ENCODE measurements around the gene COL4A4.

COL4A4 gene

GRCh38 chr2:227058888-227059399 lies 105.1 kb downstream of the COL4A4 start:
- no peaks in the 10 kb centered on the region for H3K36me3 ChIP-seq (ENCODE audit: low read depth)
- H3K4me1 ChIP-seq (ENCODE audit: insufficient read depth, poor library complexity, severe bottlenecking): no peaks in the 10 kb centered on the region
- TF ChIP-seq CTCF (IDR thresholded peaks at IDR 0.05; ENCODE audit: poor library complexity, severe bottlenecking): no peak
- H3K9me3 ChIP-seq (ENCODE audit: severe bottlenecking): no peaks in the 10 kb centered on the region
- no peak overlapping the region for H3K4me3 ChIP-seq (ENCODE audit: severe bottlenecking)
- no peak for ATAC-seq (ENCODE audit: low read depth)
- H3K27me3 ChIP-seq (ENCODE audit: insufficient read depth, poor library complexity, severe bottlenecking): no peaks in the 10 kb centered on the region
- no peak for DNase-seq (ENCODE audit: low spot score)
- no peak overlapping the region for H3K27ac ChIP-seq (ENCODE audit: poor library complexity, severe bottlenecking)

- Histone ChIP-seq H3K9me3 (ENCODE audit: severe bottlenecking) (no peaks in the 10 kb centered on the region), H3K27me3 (ENCODE audit: insufficient read depth, poor library complexity, severe bottlenecking) (no peaks in the 10 kb centered on the region), H3K27ac (ENCODE audit: poor library complexity, severe bottlenecking) (no peak overlapping the region), H3K36me3 (ENCODE audit: low read depth) (no peaks in the 10 kb centered on the region), H3K4me1 (ENCODE audit: insufficient read depth, poor library complexity, severe bottlenecking) (no peaks in the 10 kb centered on the region), H3K4me3 (ENCODE audit: severe bottlenecking) (no peak overlapping the region)
- ATAC-seq (ENCODE audit: low read depth) (no peak), DNase-seq (ENCODE audit: low spot score) (no peak)
- no peak for TF ChIP-seq CTCF (IDR thresholded peaks at IDR 0.05; ENCODE audit: poor library complexity, severe bottlenecking)
Observed at GRCh38 chr2:227057743-227058447, 106.1 kb downstream of the COL4A4 start.

GRCh38 chr2:227057060-227057459 lies 106.9 kb downstream of the COL4A4 start:
- no peaks in the 10 kb centered on the region for H3K27me3 ChIP-seq (ENCODE audit: insufficient read depth, poor library complexity, severe bottlenecking)
- DNase-seq (ENCODE audit: low spot score) (no peak), ATAC-seq (ENCODE audit: low read depth) (no peak)
- H3K36me3 ChIP-seq (ENCODE audit: low read depth): no peaks in the 10 kb centered on the region
- H3K9me3 ChIP-seq (ENCODE audit: severe bottlenecking): no peaks in the 10 kb centered on the region
- no peak overlapping the region for H3K4me3 ChIP-seq (ENCODE audit: severe bottlenecking)
- TF ChIP-seq CTCF (IDR thresholded peaks at IDR 0.05; ENCODE audit: poor library complexity, severe bottlenecking): no peak
- no peak overlapping the region for H3K27ac ChIP-seq (ENCODE audit: poor library complexity, severe bottlenecking)
- no peaks in the 10 kb centered on the region for H3K4me1 ChIP-seq (ENCODE audit: insufficient read depth, poor library complexity, severe bottlenecking)

GRCh38 chr2:227054006-227054405 lies 110.0 kb downstream of the COL4A4 start:
- H3K27me3 ChIP-seq (ENCODE audit: insufficient read depth, poor library complexity, severe bottlenecking): no peaks in the 10 kb centered on the region
- no peaks in the 10 kb centered on the region for H3K4me1 ChIP-seq (ENCODE audit: insufficient read depth, poor library complexity, severe bottlenecking)
- H3K36me3 ChIP-seq (ENCODE audit: low read depth): no peaks in the 10 kb centered on the region
- no peak for ATAC-seq (ENCODE audit: low read depth)
- TF ChIP-seq CTCF (IDR thresholded peaks at IDR 0.05; ENCODE audit: poor library complexity, severe bottlenecking): no peak
- no peak for DNase-seq (ENCODE audit: low spot score)
- no peaks in the 10 kb centered on the region for H3K9me3 ChIP-seq (ENCODE audit: severe bottlenecking)
- H3K27ac ChIP-seq (ENCODE audit: poor library complexity, severe bottlenecking): no peak overlapping the region
- no peak overlapping the region for H3K4me3 ChIP-seq (ENCODE audit: severe bottlenecking)

GRCh38 chr2:227052879-227053278 lies 111.1 kb downstream of the COL4A4 start:
- DNase-seq (ENCODE audit: low spot score): no peak
- ATAC-seq (ENCODE audit: low read depth): no peak
- H3K36me3 ChIP-seq (ENCODE audit: low read depth): no peaks in the 10 kb centered on the region

More at GRCh38 chr2:227052879-227053278, 111.1 kb downstream of the COL4A4 start:
- no peak for TF ChIP-seq CTCF (IDR thresholded peaks at IDR 0.05; ENCODE audit: poor library complexity, severe bottlenecking)
- Histone ChIP-seq H3K9me3 (ENCODE audit: severe bottlenecking) (no peaks in the 10 kb centered on the region), H3K27me3 (ENCODE audit: insufficient read depth, poor library complexity, severe bottlenecking) (no peaks in the 10 kb centered on the region), H3K4me1 (ENCODE audit: insufficient read depth, poor library complexity, severe bottlenecking) (no peaks in the 10 kb centered on the region), H3K27ac (ENCODE audit: poor library complexity, severe bottlenecking) (no peak overlapping the region), H3K4me3 (ENCODE audit: severe bottlenecking) (no peak overlapping the region)

All from RWPE2 (cell line).